HepG2 (cell line): ENCODE results near the gene TUT4. TPM values are rescaled to one million over a fixed set of nuclear protein-coding genes. Genes with fewer than 3 reads are reported as not detected.

Experiments used
- ATAC-seq: fragments of 200-7000 bp; cut with Tn5 transposase; 3 replicates; pipeline ENCODE4 v1.9.1; 2020; ENCODE audit warnings: mild to moderate bottlenecking, moderate library complexity
- BruUV-seq: library from RNA; stranded (reverse); fragments of 400-500 nt; replicated peaks from 2 replicates; lab custom pipeline; 2021; lab: Mats Ljungman, UMichigan
- CTCF ChIA-PET: fragments of 300-600 bp; formaldehyde crosslinking; extraction: SDS; loops from one replicate; lab custom pipeline; 2021; ENCODE audit warnings: low total read pairs, inconsistent platforms, low intra/inter-chr PET ratio; lab: Yijun Ruan, JAX
- POLR2A ChIA-PET: fragments of 350-600 bp; sonication (Branson Sonifier 250); formaldehyde crosslinking; loops from one replicate; lab custom pipeline; 2020; ENCODE audit warnings: antibody characterized with exemption, inconsistent platforms; lab: Yijun Ruan, JAX
- DNase-seq: peaks from one replicate; pipeline ENCODE4 v3.0.0-alpha.2; 2015; ENCODE audit warnings: low spot score
- FAIRE-seq: peaks from 3 replicates; lab custom pipeline; 2011; peaks lifted over from hg19 to GRCh38; lab: Jason Lieb, UNC
- H2AFZ ChIP-seq: one replicate; pipeline ENCODE4 v1.6.1; 2011; ENCODE audit warnings: low read length, inconsistent platforms
- H3K27ac ChIP-seq: fragments of 300-600 bp; 3 replicates; pipeline ENCODE4 v1.8.0; 2011; ENCODE audit warnings: mixed run types, mild to moderate bottlenecking, mixed read lengths, low read length, inconsistent platforms; ENCODE audit not compliant: insufficient read depth; ENCODE audit errors: extremely low read length
- H3K27me3 ChIP-seq, 2 experiments: fragments of 200-600 bp in 1 of 2; 2 replicates in 1 of 2; 3 replicates in 1 of 2; pipeline versions ENCODE4 v1.6.0 to v1.8.0; 2011; ENCODE audit warnings: low read length in 2 of 2, mild to moderate bottlenecking in 2 of 2, moderate library complexity in 2 of 2, inconsistent platforms in 1 of 2; ENCODE audit not compliant: insufficient read depth in 2 of 2, control insufficient read depth in 1 of 2
- H3K36me3 ChIP-seq, 2 experiments: fragments of 200-600 bp in 1 of 2; replicated peaks in 1 of 2; 2 replicates in 1 of 2; 3 replicates in 1 of 2; pipeline versions ENCODE4 v1.5.1 to v1.8.0; 2011; ENCODE audit warnings: low read length in 2 of 2, inconsistent platforms in 1 of 2; ENCODE audit not compliant: insufficient read depth in 2 of 2, control insufficient read depth in 1 of 2
- H3K4me1 ChIP-seq: 2 replicates; pipeline ENCODE4 v1.5.1; 2012; ENCODE audit warnings: low read length, inconsistent platforms; ENCODE audit not compliant: insufficient read depth
- H3K4me2 ChIP-seq: 2 replicates; pipeline ENCODE4 v1.6.0; 2011; ENCODE audit warnings: low read depth, low read length, inconsistent platforms
- H3K4me3 ChIP-seq, 3 experiments: fragments of 200-600 bp in 1 of 3; sonication (generic), shearing (Covaris generic) in 1 of 3; replicated peaks in 1 of 3; 2 replicates each; pipeline ENCODE4 v1.5.1; 2011 to 2016; ENCODE audit warnings: low read length in 3 of 3, inconsistent platforms in 2 of 3, low read depth in 2 of 3, mild to moderate bottlenecking in 2 of 3, control low read depth in 1 of 3, mixed read lengths in 1 of 3; ENCODE audit not compliant: insufficient read depth in 1 of 3
- H3K79me2 ChIP-seq: one replicate; pipeline ENCODE4 v1.6.1; 2011; ENCODE audit warnings: low read length, inconsistent platforms; ENCODE audit not compliant: insufficient read depth
- H3K9ac ChIP-seq: 2 replicates; pipeline ENCODE4 v1.6.0; 2011; ENCODE audit warnings: mild to moderate bottlenecking, low read depth, low read length, inconsistent platforms; ENCODE audit not compliant: insufficient read depth
- H3K9me3 ChIP-seq: 2 replicates; pipeline ENCODE4 v1.5.1; 2012; ENCODE audit warnings: mild to moderate bottlenecking, low read length
- H4K20me1 ChIP-seq: 2 replicates; pipeline ENCODE4 v1.6.0; 2011; ENCODE audit warnings: inconsistent platforms, mild to moderate bottlenecking, low read length, moderate library complexity; ENCODE audit not compliant: insufficient read depth
- DZIP1 ChIP-seq: sonication (generic); formaldehyde crosslinking; IDR thresholded peaks from 2 replicates; pipeline ENCODE4 v1.5.0; 2020; ENCODE audit warnings: mild to moderate bottlenecking, missing genetic modification reagents
- E2F5 ChIP-seq: sonication (generic); formaldehyde crosslinking; conservative IDR thresholded peaks from 2 replicates; pipeline ENCODE4 v1.4.0; 2020; ENCODE audit warnings: missing genetic modification reagents
- JUNB ChIP-seq: sonication (generic); formaldehyde crosslinking; IDR thresholded peaks from 2 replicates; pipeline ENCODE4 v1.8.0; 2022; ENCODE audit warnings: missing genetic modification reagents, mild to moderate bottlenecking, borderline replicate concordance
- KAT7 ChIP-seq: IDR thresholded peaks from 2 replicates; pipeline ENCODE4 v1.6.1; 2018; ENCODE audit warnings: borderline replicate concordance, missing compliant biosample characterization
- KLF16 ChIP-seq, 2 experiments: sonication (generic) in 1 of 2; formaldehyde crosslinking in 1 of 2; IDR thresholded peaks; 2 replicates each; pipeline versions ENCODE4 v1.6.1 to v1.8.0; 2016 to 2023; ENCODE audit warnings: missing genetic modification reagents in 2 of 2, missing compliant biosample characterization in 1 of 2
- MAFF ChIP-seq: IDR thresholded peaks from 2 replicates; pipeline ENCODE4 v1.6.1; 2011; ENCODE audit warnings: low read depth, low read length, improper control_type of control experiment
- PREB ChIP-seq: sonication (generic); formaldehyde crosslinking; IDR thresholded peaks from 2 replicates; pipeline ENCODE4 v1.4.0; 2020; ENCODE audit warnings: missing genetic modification reagents
- SMYD3 ChIP-seq: sonication (generic); formaldehyde crosslinking; IDR thresholded peaks from 2 replicates; pipeline ENCODE4 v1.8.1; 2023; ENCODE audit warnings: mild to moderate bottlenecking, missing genetic modification reagents
- TBX3 ChIP-seq: fragments of 450-650 bp; IDR thresholded peaks from 2 replicates; pipeline ENCODE4 v1.6.1; 2017; ENCODE audit warnings: antibody characterized with exemption, mild to moderate bottlenecking, inconsistent platforms, borderline replicate concordance
- ZBTB3 ChIP-seq: sonication (generic); formaldehyde crosslinking; IDR thresholded peaks from 2 replicates; pipeline ENCODE4 v1.4.0; 2020; ENCODE audit warnings: low read depth, mild to moderate bottlenecking, moderate library complexity, missing genetic modification reagents, borderline replicate concordance
- ZBTB42 ChIP-seq: sonication (generic); formaldehyde crosslinking; IDR thresholded peaks from 2 replicates; pipeline ENCODE4 v1.5.0; 2020; ENCODE audit warnings: mild to moderate bottlenecking, missing genetic modification reagents
- ZNF121 ChIP-seq: sonication (generic); formaldehyde crosslinking; IDR thresholded peaks from 2 replicates; pipeline ENCODE4 v1.5.0; 2020; ENCODE audit warnings: mild to moderate bottlenecking, missing genetic modification reagents
- WGBS: methylation state at CpG from one replicate; pipeline ENCODE4 v1.1.6; 2017; ENCODE audit warnings: low lambda C conversion rate; 5-methylcytosine and 5-hydroxymethylcytosine counted together
- in situ Hi-C: cut with HindIII; loops from 2 replicates; pipeline ENCODE4 v1.10.0; 2017; ENCODE audit warnings: low pct_unique_long_range_greater_than_20kb; ENCODE audit not compliant: extremely low pct_ligation_motif_present
- intact Hi-C: fragments of 100-400 bp; cut with micrococcal nuclease; formaldehyde crosslinking; loops from one replicate; pipeline ENCODE4 v1.10.0; 2022; ENCODE audit not compliant: unreplicated experiment
- polyA plus RNA-seq, 8 experiments: library from polyadenylated mRNA; depleted of rRNA in 3 of 8; stranded (reverse) in 7 of 8; unstranded in 1 of 8; fragments of >200 nt; fragmentation: Illumina TruSeq in 4 of 8; extraction: Trizol in 4 of 8; gene quantifications; 2 replicates each; pipeline versions ENCODE4 v1.2.1 to v1.2.3, GENCODE V29; 2011 to 2016; ENCODE audit warnings: low read depth in 4 of 8, missing spikeins in 1 of 8, mixed read lengths in 1 of 8; ENCODE audit not compliant: insufficient read depth in 1 of 8
- total RNA-seq, 5 experiments: library from RNA; depleted of rRNA; stranded (reverse); fragments of >200 nt; fragmentation: Illumina TruSeq; extraction: Trizol; gene quantifications; 2 replicates each; pipeline ENCODE4 v1.2.3, GENCODE V29; 2016; ENCODE audit warnings: low read depth in 1 of 5

TUT4 gene
- total and polyA plus RNA-seq, 2 of the 13 experiments (the other 11 are each of a cell fraction or from before 2014, with no cell fraction given), result 44.7 to 53.5 TPM

GRCh38 chr1:52576074-52576473 lies 23.2 kb upstream of the TUT4 start:
- H3K4me3 ChIP-seq, result no peak overlapping the region
- no peak overlapping the region for H2AFZ ChIP-seq
- no peaks in the 10 kb centered on the region for H3K9me3 ChIP-seq
- no peak for DNase-seq
- intact Hi-C loops, result no loop called here
- no TSS peak for BruUV-seq
- H3K79me2 ChIP-seq, result no peaks in the 10 kb centered on the region
- POLR2A ChIA-PET, result interaction anchor here (2.0 kb wide), 1 partner anchor 23 kb away, joined by 5 read pairs; the partner anchor contains the start of gene TUT4
- no peak overlapping the region for H3K27ac ChIP-seq
- peaks cover 19% of the 10 kb centered on the region for H3K4me1 ChIP-seq
- H3K4me2 ChIP-seq, result no peak overlapping the region
- FAIRE-seq, result no peak
- ATAC-seq, result no peak
- in situ Hi-C loops, result no loop called here
- 93% methylated on average over 1 of the region's 1 CpG for WGBS
- H4K20me1 ChIP-seq, result no peaks in the 10 kb centered on the region
- H3K36me3 ChIP-seq, result no peaks in the 10 kb centered on the region
- TF ChIP-seq ZNF121 (CRISPR knock-in tag) (peak; percentile 52), ZBTB3 (CRISPR knock-in tag) (no peak)
- CTCF ChIA-PET, result no interaction called here
- no peak overlapping the region for H3K9ac ChIP-seq
- no peaks in the 10 kb centered on the region for H3K27me3 ChIP-seq

GRCh38 chr1:52574594-52574993 lies 21.7 kb upstream of the TUT4 start:
- no peak for TF ChIP-seq JUNB (CRISPR knock-in tag)
- TF ChIP-seq KLF16 (CRISPR knock-in tag; IDR thresholded peaks at IDR 0.05), result no peak
- TF ChIP-seq E2F5 (CRISPR knock-in tag), result no peak
- no peak for TF ChIP-seq PREB
- no peak for TF ChIP-seq KAT7
- TF ChIP-seq SMYD3, result no peak
- TF ChIP-seq DZIP1, result no peak
- no peak for TF ChIP-seq TBX3
- TF ChIP-seq MAFF, result no peak
- no peak for TF ChIP-seq ZBTB42 (CRISPR knock-in tag)
- H3K4me2 ChIP-seq, result no peak overlapping the region
- BruUV-seq, result no TSS peak
- 68% methylated on average over 2 of the region's 2 CpGs for WGBS
- H3K27me3 ChIP-seq, result no peaks in the 10 kb centered on the region
- in situ Hi-C loops (no loop called here), intact Hi-C loops (no loop called here)
- H3K4me3 ChIP-seq, result no peak overlapping the region
- H3K9me3 ChIP-seq, result no peaks in the 10 kb centered on the region
- POLR2A ChIA-PET, result interaction anchor here (0.6 kb wide), 1 partner anchor 22 kb away, joined by 3 read pairs; the partner anchor contains the start of gene TUT4
- DNase-seq (no peak), FAIRE-seq (no peak), ATAC-seq (no peak)
- no peaks in the 10 kb centered on the region for H4K20me1 ChIP-seq
- H3K36me3 ChIP-seq, result no peaks in the 10 kb centered on the region
- H3K27ac ChIP-seq, result no peak overlapping the region
- H3K9ac ChIP-seq, result no peak overlapping the region
- peaks cover 17% of the 10 kb centered on the region for H3K4me1 ChIP-seq
- no peak overlapping the region for H2AFZ ChIP-seq
- no peaks in the 10 kb centered on the region for H3K79me2 ChIP-seq
- CTCF ChIA-PET, result no interaction called here
